Measurements from ENCODE around the gene FNIP1.

GRCh38 chr5:131671994-131672655 is 124.7 kb downstream of the FNIP1 start:
- TF ChIP-seq POLR2A (IDR thresholded peaks at IDR 0.05; ENCODE audit: low read depth, low read length): no peak
- TF ChIP-seq POLR2AphosphoS5 (IDR thresholded peaks at IDR 0.05; ENCODE audit: low read depth, low read length): no peak
